SU-DHL-6 (cell line): Measurements from ENCODE around the gene CD300H.

ENCODE experiments used
- H2AFZ ChIP-seq: fragments of 200-600 bp; sonication (generic); 2 replicates; pipeline ENCODE4 v1.6.1; 2014; ENCODE audit warnings: low read depth, mild to moderate bottlenecking, moderate library complexity, mixed read lengths, antibody characterized with exemption, low read length; ENCODE audit not compliant: severe bottlenecking
- H3F3A ChIP-seq: fragments of 200-600 bp; shearing (Covaris generic); 2 replicates; pipeline ENCODE4 v1.6.0; 2016; ENCODE audit warnings: antibody characterized with exemption, mild to moderate bottlenecking; ENCODE audit not compliant: insufficient read depth
- H3K27ac ChIP-seq: fragments of 200-600 bp; sonication (generic); 2 replicates; pipeline ENCODE4 v1.5.1; 2016; ENCODE audit warnings: low read depth, mild to moderate bottlenecking, low read length, moderate library complexity, mixed read lengths
- H3K27me3 ChIP-seq: fragments of 200-600 bp; sonication (generic), shearing (Covaris generic); 2 replicates; pipeline ENCODE4 v1.6.0; 2014; ENCODE audit warnings: mild to moderate bottlenecking, low read length
- H3K36me3 ChIP-seq: fragments of 200-600 bp; sonication (generic); 2 replicates; pipeline ENCODE4 v1.6.1; 2014; ENCODE audit warnings: mild to moderate bottlenecking, low read length, mixed read lengths
- H3K4me2 ChIP-seq: fragments of 300-600, 200-600 bp; shearing (Covaris generic), sonication (generic); 2 replicates; pipeline ENCODE4 v1.6.0; 2014; ENCODE audit warnings: low read length, low read depth, mild to moderate bottlenecking; ENCODE audit not compliant: poor library complexity, severe bottlenecking
- H3K4me3 ChIP-seq: fragments of 200-600 bp; sonication (generic); 2 replicates; pipeline ENCODE4 v1.5.1; 2014; ENCODE audit warnings: antibody characterized with exemption, low read length, mild to moderate bottlenecking, mixed read lengths; ENCODE audit not compliant: insufficient read depth, poor library complexity, severe bottlenecking
- H3K79me2 ChIP-seq: fragments of 200-600 bp; sonication (generic); 2 replicates; pipeline ENCODE4 v1.6.1; 2014; ENCODE audit warnings: mild to moderate bottlenecking, low read length, moderate library complexity; ENCODE audit not compliant: insufficient read depth
- H3K9ac ChIP-seq: fragments of 200-600 bp; sonication (generic); 2 replicates; pipeline ENCODE4 v1.7.0; 2014; ENCODE audit warnings: mild to moderate bottlenecking, low read length
- H3K9me2 ChIP-seq: fragments of 200-600 bp; sonication (generic); replicated peaks from 2 replicates; pipeline ENCODE4 v1.6.1; 2014; ENCODE audit warnings: low read length; ENCODE audit not compliant: insufficient read depth
- H3K9me3 ChIP-seq: fragments of 200-600 bp; sonication (generic); 2 replicates; pipeline ENCODE4 v1.6.1; 2014; ENCODE audit warnings: low read length, mixed read lengths; ENCODE audit not compliant: insufficient read depth
- H4K20me1 ChIP-seq: fragments of 200-600 bp; sonication (generic); 2 replicates; pipeline ENCODE4 v1.6.1; 2014; ENCODE audit warnings: low read depth, mild to moderate bottlenecking, antibody characterized with exemption, low read length, moderate library complexity, mixed read lengths
- CTCF ChIP-seq: fragments of 200-600 bp; sonication (generic); IDR thresholded peaks from one replicate; pipeline ENCODE4 v1.5.1; 2017; ENCODE audit warnings: antibody characterized with exemption, mild to moderate bottlenecking, low read length, moderate library complexity; ENCODE audit not compliant: insufficient read depth, poor library complexity, severe bottlenecking
- EZH2phosphoT487 ChIP-seq: fragments of 200-600 bp; sonication (generic), shearing (Covaris generic); conservative IDR thresholded peaks from 2 replicates; pipeline ENCODE4 v1.6.1; 2018; ENCODE audit warnings: mild to moderate bottlenecking, antibody characterized with exemption, low read length, moderate library complexity, mixed read lengths

Gene CD300H

GRCh38 chr17:74584292-74585060 is 17.2 kb upstream of the CD300H start:
- TF ChIP-seq CTCF (no peak), EZH2phosphoT487 (no peak)

GRCh38 chr17:74582633-74583032 is 15.3 kb upstream of the CD300H start:
- TF ChIP-seq EZH2phosphoT487 (no peak), CTCF (no peak)
- Histone ChIP-seq H3K79me2 (no peaks in the 10 kb centered on the region), H3K4me3 (no peak overlapping the region), H3K9ac (no peak overlapping the region), H3K36me3 (no peaks in the 10 kb centered on the region), H4K20me1 (no peaks in the 10 kb centered on the region), H3K9me3 (no peaks in the 10 kb centered on the region), H3K27me3 (no peaks in the 10 kb centered on the region), H3F3A (no peaks in the 10 kb centered on the region), H3K4me2 (no peak overlapping the region), H2AFZ (no peak overlapping the region), H3K27ac (no peak overlapping the region), H3K9me2 (no peaks in the 10 kb centered on the region)

More at GRCh38 chr17:74584292-74585060, 17.2 kb upstream of the CD300H start:
- Histone ChIP-seq H3K4me3 (no peak overlapping the region), H4K20me1 (no peaks in the 10 kb centered on the region), H3K4me2 (no peak overlapping the region), H3K36me3 (no peaks in the 10 kb centered on the region), H3K27ac (no peak overlapping the region), H3K9me3 (no peaks in the 10 kb centered on the region), H3K27me3 (no peaks in the 10 kb centered on the region), H2AFZ (no peak overlapping the region), H3F3A (no peaks in the 10 kb centered on the region), H3K9me2 (no peaks in the 10 kb centered on the region), H3K9ac (no peak overlapping the region), H3K79me2 (no peaks in the 10 kb centered on the region)

- H3F3A ChIP-seq = no peaks in the 10 kb centered on the region
- no peak for TF ChIP-seq CTCF
- no peak for TF ChIP-seq EZH2phosphoT487
- H3K27ac ChIP-seq = no peak overlapping the region
- no peak overlapping the region for H2AFZ ChIP-seq
- no peaks in the 10 kb centered on the region for H4K20me1 ChIP-seq
- H3K9me2 ChIP-seq = no peaks in the 10 kb centered on the region
- no peaks in the 10 kb centered on the region for H3K36me3 ChIP-seq
- H3K9me3 ChIP-seq = no peaks in the 10 kb centered on the region
- H3K4me2 ChIP-seq = no peak overlapping the region
- H3K9ac ChIP-seq = no peak overlapping the region
- no peak overlapping the region for H3K4me3 ChIP-seq
- no peaks in the 10 kb centered on the region for H3K79me2 ChIP-seq
- H3K27me3 ChIP-seq = no peaks in the 10 kb centered on the region
Observed at GRCh38 chr17:74579900-74580299, 12.6 kb upstream of the CD300H start.
